Measurements from ENCODE around the gene MINDY3.

The MINDY3 gene

GRCh38 chr10:15897287-15897686 is 37.0 kb upstream of the MINDY3 start:
- Histone ChIP-seq H3K4me3 (ENCODE audit: low read length) (no peak overlapping the region), H3K27me3 (ENCODE audit: control insufficient read depth, low read length) (peaks cover 15% of the 10 kb centered on the region), H3K9me2 (replicated peaks; ENCODE audit: control insufficient read depth, low read length) (no peaks in the 10 kb centered on the region), H3K4me1 (ENCODE audit: control insufficient read depth, low read length) (no peaks in the 10 kb centered on the region), H3K9me3 (ENCODE audit: control insufficient read depth, insufficient read depth, low read length) (no peaks in the 10 kb centered on the region), H3K27ac (ENCODE audit: low read depth, low read length) (no peak overlapping the region), H4K20me1 (ENCODE audit: control insufficient read depth, insufficient read depth, low read depth, low read length) (no peaks in the 10 kb centered on the region), H3K79me2 (ENCODE audit: control insufficient read depth, low read length) (no peaks in the 10 kb centered on the region), H3F3A (ENCODE audit: control insufficient read depth, insufficient read depth) (no peaks in the 10 kb centered on the region), H3K36me3 (ENCODE audit: control insufficient read depth, low read length) (no peaks in the 10 kb centered on the region), H3K4me2 (ENCODE audit: low read length) (no peak overlapping the region)
- no peak for TF ChIP-seq EZH2phosphoT487 (IDR thresholded peaks at IDR 0.05; ENCODE audit: borderline replicate concordance, low read length)
- no peak for TF ChIP-seq CTCF (IDR thresholded peaks at IDR 0.05; ENCODE audit: low read depth, low read length, poor library complexity, severe bottlenecking)

GRCh38 chr10:15896654-15897053 is 36.3 kb upstream of the MINDY3 start:
- H3K9me2 ChIP-seq (replicated peaks; ENCODE audit: control insufficient read depth, low read length) = no peaks in the 10 kb centered on the region
- no peaks in the 10 kb centered on the region for H3K9me3 ChIP-seq (ENCODE audit: control insufficient read depth, insufficient read depth, low read length)
- no peaks in the 10 kb centered on the region for H4K20me1 ChIP-seq (ENCODE audit: control insufficient read depth, insufficient read depth, low read depth, low read length)
- H3K36me3 ChIP-seq (ENCODE audit: control insufficient read depth, low read length) = no peaks in the 10 kb centered on the region
- H3K27me3 ChIP-seq (ENCODE audit: control insufficient read depth, low read length) = peaks cover 15% of the 10 kb centered on the region
- no peaks in the 10 kb centered on the region for H3K4me1 ChIP-seq (ENCODE audit: control insufficient read depth, low read length)
- no peaks in the 10 kb centered on the region for H3F3A ChIP-seq (ENCODE audit: control insufficient read depth, insufficient read depth)
- H3K79me2 ChIP-seq (ENCODE audit: control insufficient read depth, low read length) = no peaks in the 10 kb centered on the region
- no peak overlapping the region for H3K4me3 ChIP-seq (ENCODE audit: low read length)
- TF ChIP-seq EZH2phosphoT487 (IDR thresholded peaks at IDR 0.05; ENCODE audit: borderline replicate concordance, low read length) = no peak
- no peak for TF ChIP-seq CTCF (IDR thresholded peaks at IDR 0.05; ENCODE audit: low read depth, low read length, poor library complexity, severe bottlenecking)
- H3K27ac ChIP-seq (ENCODE audit: low read depth, low read length) = no peak overlapping the region
- no peak overlapping the region for H3K4me2 ChIP-seq (ENCODE audit: low read length)

- no peaks in the 10 kb centered on the region for H3K9me2 ChIP-seq (replicated peaks; ENCODE audit: control insufficient read depth, low read length)
- TF ChIP-seq CTCF (IDR thresholded peaks at IDR 0.05; ENCODE audit: low read depth, low read length, poor library complexity, severe bottlenecking) (no peak), EZH2phosphoT487 (IDR thresholded peaks at IDR 0.05; ENCODE audit: borderline replicate concordance, low read length) (no peak)
- no peaks in the 10 kb centered on the region for H3K79me2 ChIP-seq (ENCODE audit: control insufficient read depth, low read length)
- H3K27me3 ChIP-seq (ENCODE audit: control insufficient read depth, low read length) = peaks cover 15% of the 10 kb centered on the region; the same call in 1 of the 2 replicates
- no peaks in the 10 kb centered on the region for H4K20me1 ChIP-seq (ENCODE audit: control insufficient read depth, insufficient read depth, low read depth, low read length)
- no peaks in the 10 kb centered on the region for H3K36me3 ChIP-seq (ENCODE audit: control insufficient read depth, low read length)
- no peak overlapping the region for H3K27ac ChIP-seq (ENCODE audit: low read depth, low read length)
- no peak overlapping the region for H3K4me2 ChIP-seq (ENCODE audit: low read length)
- no peaks in the 10 kb centered on the region for H3F3A ChIP-seq (ENCODE audit: control insufficient read depth, insufficient read depth)
- no peaks in the 10 kb centered on the region for H3K9me3 ChIP-seq (ENCODE audit: control insufficient read depth, insufficient read depth, low read length)
- H3K4me3 ChIP-seq (ENCODE audit: low read length) = no peak overlapping the region
- H3K4me1 ChIP-seq (ENCODE audit: control insufficient read depth, low read length) = no peaks in the 10 kb centered on the region
Observed at GRCh38 chr10:15884447-15884846, 24.1 kb upstream of the MINDY3 start.

- TF ChIP-seq CTCF (IDR thresholded peaks at IDR 0.05; ENCODE audit: low read depth, low read length, poor library complexity, severe bottlenecking) (no peak), EZH2phosphoT487 (IDR thresholded peaks at IDR 0.05; ENCODE audit: borderline replicate concordance, low read length) (no peak)
- H3K27me3 ChIP-seq (ENCODE audit: control insufficient read depth, low read length) = peaks cover 10% of the 10 kb centered on the region; the same call in 1 of the 2 replicates
- no peaks in the 10 kb centered on the region for H4K20me1 ChIP-seq (ENCODE audit: control insufficient read depth, insufficient read depth, low read depth, low read length)
- H3K27ac ChIP-seq (ENCODE audit: low read depth, low read length) = no peak overlapping the region
- H3F3A ChIP-seq (ENCODE audit: control insufficient read depth, insufficient read depth) = no peaks in the 10 kb centered on the region
- H3K36me3 ChIP-seq (ENCODE audit: control insufficient read depth, low read length) = no peaks in the 10 kb centered on the region
- no peaks in the 10 kb centered on the region for H3K9me2 ChIP-seq (replicated peaks; ENCODE audit: control insufficient read depth, low read length)
- no peaks in the 10 kb centered on the region for H3K79me2 ChIP-seq (ENCODE audit: control insufficient read depth, low read length)
- no peak overlapping the region for H3K4me2 ChIP-seq (ENCODE audit: low read length)
- no peak overlapping the region for H3K4me3 ChIP-seq (ENCODE audit: low read length)
- H3K4me1 ChIP-seq (ENCODE audit: control insufficient read depth, low read length) = no peaks in the 10 kb centered on the region
- H3K9me3 ChIP-seq (ENCODE audit: control insufficient read depth, insufficient read depth, low read length) = no peaks in the 10 kb centered on the region
Observed at GRCh38 chr10:15881542-15881941, 21.2 kb upstream of the MINDY3 start.

Data from DOHH2 (cell line).